Measurements from ENCODE around the gene REM1. TPM values are rescaled to one million over a fixed set of nuclear protein-coding genes. Genes with fewer than 3 reads are reported as not detected.

The REM1 gene
- total RNA-seq, 4 donors from 2014 or later: 0.87 to 7.5 (median 1.2) TPM

DNA sequence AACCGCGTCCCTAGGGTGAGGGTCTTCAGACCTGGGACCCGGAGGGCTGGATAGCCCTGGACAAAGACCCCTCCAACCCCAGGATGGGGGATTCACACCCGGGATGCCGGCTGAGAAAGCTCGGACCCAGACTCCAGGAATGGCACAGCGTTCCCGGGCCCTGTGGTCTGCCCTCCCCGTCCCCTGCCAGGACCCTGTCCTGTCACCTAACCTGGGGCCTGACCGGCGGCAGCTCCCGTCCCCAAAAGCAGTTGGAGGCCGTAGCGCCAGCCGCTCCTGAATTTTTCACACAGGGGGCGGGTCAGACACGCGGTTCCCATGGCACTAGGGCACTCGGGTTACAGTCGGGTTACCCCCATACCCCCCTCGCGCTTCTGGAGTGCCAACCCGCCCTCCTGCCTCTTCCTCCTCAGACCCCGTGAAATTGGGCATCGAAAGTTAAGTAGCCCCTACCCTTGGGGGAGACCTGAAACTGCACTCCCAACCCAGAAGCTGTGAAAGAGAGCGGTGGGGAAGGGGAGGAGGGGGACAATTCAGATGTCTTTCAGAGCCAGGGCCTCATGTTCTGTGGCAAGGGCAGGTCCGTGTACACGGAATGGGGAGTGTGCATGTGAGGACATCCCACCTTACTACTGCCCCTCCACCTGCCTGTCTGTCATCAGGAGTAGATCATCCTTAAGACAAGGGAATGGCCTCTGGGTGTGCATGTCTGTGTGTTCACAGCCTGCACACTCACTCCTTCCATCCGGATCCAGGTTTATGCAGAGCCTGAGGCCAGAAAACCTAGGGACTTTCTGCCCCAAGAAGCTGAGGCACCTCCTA lies 595 bp downstream of the REM1 start:
- H3K36me3 ChIP-seq: no peaks in the 10 kb centered on the region
- H3K4me3 ChIP-seq: peak overlapping the region; percentile 47 to 55 (median 50)
- H3K27me3 ChIP-seq: peaks cover 18 to 27% (median 19%) of the 10 kb centered on the region in 3 donors
- peaks cover 0 to 11% of the 10 kb centered on the region in 2 donors for H3K4me1 ChIP-seq
- no peak for DNase-seq
- peak overlapping the region; percentile 63 to 75 (median 74) for H3K27ac ChIP-seq
- in situ Hi-C loops (cut with MboI; ENCODE audit: low sequenced_read_pairs in 4 of 4): no loop called here
- TF ChIP-seq, protein P1, sequence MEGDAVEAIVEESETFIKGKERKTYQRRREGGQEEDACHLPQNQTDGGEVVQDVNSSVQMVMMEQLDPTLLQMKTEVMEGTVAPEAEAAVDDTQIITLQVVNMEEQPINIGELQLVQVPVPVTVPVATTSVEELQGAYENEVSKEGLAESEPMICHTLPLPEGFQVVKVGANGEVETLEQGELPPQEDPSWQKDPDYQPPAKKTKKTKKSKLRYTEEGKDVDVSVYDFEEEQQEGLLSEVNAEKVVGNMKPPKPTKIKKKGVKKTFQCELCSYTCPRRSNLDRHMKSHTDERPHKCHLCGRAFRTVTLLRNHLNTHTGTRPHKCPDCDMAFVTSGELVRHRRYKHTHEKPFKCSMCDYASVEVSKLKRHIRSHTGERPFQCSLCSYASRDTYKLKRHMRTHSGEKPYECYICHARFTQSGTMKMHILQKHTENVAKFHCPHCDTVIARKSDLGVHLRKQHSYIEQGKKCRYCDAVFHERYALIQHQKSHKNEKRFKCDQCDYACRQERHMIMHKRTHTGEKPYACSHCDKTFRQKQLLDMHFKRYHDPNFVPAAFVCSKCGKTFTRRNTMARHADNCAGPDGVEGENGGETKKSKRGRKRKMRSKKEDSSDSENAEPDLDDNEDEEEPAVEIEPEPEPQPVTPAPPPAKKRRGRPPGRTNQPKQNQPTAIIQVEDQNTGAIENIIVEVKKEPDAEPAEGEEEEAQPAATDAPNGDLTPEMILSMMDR (IDR thresholded peaks at IDR 0.05 in 4 of 5, conservative IDR thresholded peaks at IDR 0.05 in 1 of 5): no peak
- no peak for TF ChIP-seq POLR2A (IDR thresholded peaks at IDR 0.05)
- H3K9me3 ChIP-seq: no peaks in the 10 kb centered on the region
- intact Hi-C loops (cut with DNase I; ENCODE audit: low total_unique reads): no loop called here
- no peak for ATAC-seq

DNA sequence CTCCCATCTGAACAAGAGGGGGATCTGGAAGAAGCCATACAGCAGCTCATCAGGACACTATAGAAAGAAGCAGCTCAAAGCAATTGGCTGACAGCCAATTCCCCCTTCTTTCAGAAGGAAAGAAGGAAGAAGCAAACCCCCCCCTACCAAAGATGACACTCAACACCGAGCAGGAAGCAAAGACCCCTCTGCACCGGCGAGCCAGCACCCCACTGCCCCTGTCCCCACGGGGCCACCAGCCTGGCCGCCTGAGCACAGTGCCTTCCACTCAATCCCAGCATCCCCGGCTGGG lies 1.2 kb downstream of the REM1 start:
- H3K4me3 ChIP-seq: peak overlapping the region in 3 of 4 donors; percentile 23 to 55 (median 47)
- peaks cover 0 to 11% of the 10 kb centered on the region in 2 donors for H3K4me1 ChIP-seq
- intact Hi-C loops (cut with DNase I; ENCODE audit: low total_unique reads) (no loop called here), in situ Hi-C loops (cut with MboI; ENCODE audit: low sequenced_read_pairs in 4 of 4) (no loop called here)
- no peaks in the 10 kb centered on the region for H3K36me3 ChIP-seq
- DNase-seq (no peak), ATAC-seq (no peak)
- TF ChIP-seq, protein P1 (IDR thresholded peaks at IDR 0.05 in 4 of 5, conservative IDR thresholded peaks at IDR 0.05 in 1 of 5): no peak
- TF ChIP-seq POLR2A (IDR thresholded peaks at IDR 0.05): no peak
- peak overlapping the region; percentile 24 to 75 (median 74) for H3K27ac ChIP-seq
- H3K9me3 ChIP-seq: no peaks in the 10 kb centered on the region
- peaks cover 18 to 27% (median 19%) of the 10 kb centered on the region in 3 donors for H3K27me3 ChIP-seq

GRCh38 chr20:31476643-31477215 lies 1.6 kb downstream of the REM1 start:
- no peak for DNase-seq
- H3K9me3 ChIP-seq: no peaks in the 10 kb centered on the region
- intact Hi-C loops (cut with DNase I; ENCODE audit: low total_unique reads): no loop called here
- peaks cover 0 to 11% of the 10 kb centered on the region in 2 donors for H3K4me1 ChIP-seq
- peak overlapping the region; percentile 24 to 75 (median 74) for H3K27ac ChIP-seq
- TF ChIP-seq, protein P1 (IDR thresholded peaks at IDR 0.05 in 4 of 5, conservative IDR thresholded peaks at IDR 0.05 in 1 of 5): no peak
- no peak for TF ChIP-seq POLR2A (IDR thresholded peaks at IDR 0.05)
- H3K4me3 ChIP-seq: peak overlapping the region in 3 of 4 donors; percentile 23 to 55 (median 47)
- H3K36me3 ChIP-seq: no peaks in the 10 kb centered on the region
- peaks cover 18 to 27% (median 19%) of the 10 kb centered on the region in 3 donors for H3K27me3 ChIP-seq
- no peak for ATAC-seq
- in situ Hi-C loops (cut with MboI; ENCODE audit: low sequenced_read_pairs in 4 of 4): no loop called here

DNA sequence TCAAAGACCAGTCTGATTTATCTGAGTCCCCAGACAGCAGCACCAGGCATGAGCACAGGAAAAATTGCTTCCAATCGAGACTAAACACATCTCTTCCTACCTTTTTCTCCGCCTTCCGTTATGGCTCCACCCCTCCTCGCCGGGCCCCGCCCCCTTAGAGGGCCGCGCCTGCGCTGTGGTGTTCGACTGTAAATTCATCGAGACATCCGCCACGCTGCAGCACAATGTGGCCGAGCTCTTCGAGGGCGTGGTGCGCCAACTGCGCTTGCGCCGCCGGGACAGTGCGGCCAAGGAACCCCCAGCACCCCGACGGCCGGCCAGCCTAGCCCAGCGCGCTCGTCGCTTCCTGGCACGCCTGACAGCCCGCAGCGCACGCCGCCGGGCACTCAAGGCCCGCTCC lies 8.9 kb downstream of the REM1 start:
- ATAC-seq (no peak), DNase-seq (no peak)
- H3K36me3 ChIP-seq: no peaks in the 10 kb centered on the region
- peaks cover 2 to 11% (median 7%) of the 10 kb centered on the region in 3 donors for H3K27me3 ChIP-seq
- H3K27ac ChIP-seq: peak overlapping the region in 2 of 4 donors; percentile 74 to 75
- intact Hi-C loops (cut with DNase I; ENCODE audit: low total_unique reads) (no loop called here), in situ Hi-C loops (cut with MboI; ENCODE audit: low sequenced_read_pairs in 4 of 4) (no loop called here)
- TF ChIP-seq, protein P1 (IDR thresholded peaks at IDR 0.05 in 4 of 5, conservative IDR thresholded peaks at IDR 0.05 in 1 of 5): no peak
- no peak for TF ChIP-seq POLR2A (IDR thresholded peaks at IDR 0.05)
- H3K4me3 ChIP-seq: no peak overlapping the region
- no peaks in the 10 kb centered on the region for H3K4me1 ChIP-seq
- H3K9me3 ChIP-seq: no peaks in the 10 kb centered on the region
